Skeletal muscle satellite cell (primary cell): ENCODE measurements around the gene CILP2.

Experiments used
- H3K27me3 ChIP-seq: 2 replicates; pipeline ENCODE4 v1.7.0; 2013; ENCODE audit warnings: low read length; ENCODE audit not compliant: control insufficient read depth, insufficient read depth
- H3K36me3 ChIP-seq: 2 replicates; pipeline ENCODE4 v1.7.0; 2013; ENCODE audit warnings: mild to moderate bottlenecking, control low read depth, low read length; ENCODE audit not compliant: insufficient read depth
- H3K4me1 ChIP-seq: 2 replicates; pipeline ENCODE4 v1.7.0; 2013; ENCODE audit warnings: low read length; ENCODE audit not compliant: control insufficient read depth, insufficient read depth
- H3K4me2 ChIP-seq: 2 replicates; pipeline ENCODE4 v1.7.0; 2013; ENCODE audit warnings: mild to moderate bottlenecking, low read length
- H3K4me3 ChIP-seq: 2 replicates; pipeline ENCODE4 v1.7.0; 2013; ENCODE audit warnings: low read length
- H3K9ac ChIP-seq: 2 replicates; pipeline ENCODE4 v1.7.0; 2013; ENCODE audit warnings: mild to moderate bottlenecking, low read depth, low read length, moderate library complexity
- H3K9me3 ChIP-seq: replicated peaks from 2 replicates; pipeline ENCODE4 v1.7.0; 2013; ENCODE audit warnings: mild to moderate bottlenecking, control low read depth, low read length

CILP2 gene

GRCh38 chr19:19510432-19510831 lies 27.6 kb upstream of the CILP2 start:
- H3K4me2 ChIP-seq: no peak overlapping the region
- no peak overlapping the region for H3K4me3 ChIP-seq
- no peak overlapping the region for H3K9ac ChIP-seq
- H3K4me1 ChIP-seq: peaks cover 3% of the 10 kb centered on the region
- H3K27me3 ChIP-seq: no peaks in the 10 kb centered on the region
- H3K9me3 ChIP-seq: no peaks in the 10 kb centered on the region
- peaks cover 28% of the 10 kb centered on the region for H3K36me3 ChIP-seq

DNA sequence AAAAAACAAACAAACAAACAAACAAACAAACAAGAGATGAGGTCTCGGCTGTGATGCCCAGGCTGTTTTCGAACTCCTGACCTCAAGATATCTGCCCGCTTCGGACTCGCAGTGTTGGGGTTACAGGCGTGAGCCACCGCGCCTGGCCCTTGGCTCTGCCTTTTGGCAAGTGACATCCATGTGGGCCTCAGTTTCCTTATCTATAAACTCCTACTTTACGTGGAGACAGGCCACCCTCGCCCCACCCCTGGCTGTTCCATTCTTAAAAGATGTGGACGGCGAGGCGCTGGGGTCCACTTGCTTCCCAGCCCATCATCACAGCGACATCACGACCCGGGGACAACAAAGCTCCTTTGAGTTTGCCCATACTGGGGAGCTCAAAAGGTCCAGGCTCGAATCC lies 24.4 kb upstream of the CILP2 start:
- H3K4me3 ChIP-seq: no peak overlapping the region
- H3K9me3 ChIP-seq: no peaks in the 10 kb centered on the region
- peaks cover 17% of the 10 kb centered on the region for H3K4me1 ChIP-seq
- H3K9ac ChIP-seq: no peak overlapping the region
- H3K4me2 ChIP-seq: no peak overlapping the region
- peaks cover under 1% of the 10 kb centered on the region for H3K36me3 ChIP-seq
- no peaks in the 10 kb centered on the region for H3K27me3 ChIP-seq

DNA sequence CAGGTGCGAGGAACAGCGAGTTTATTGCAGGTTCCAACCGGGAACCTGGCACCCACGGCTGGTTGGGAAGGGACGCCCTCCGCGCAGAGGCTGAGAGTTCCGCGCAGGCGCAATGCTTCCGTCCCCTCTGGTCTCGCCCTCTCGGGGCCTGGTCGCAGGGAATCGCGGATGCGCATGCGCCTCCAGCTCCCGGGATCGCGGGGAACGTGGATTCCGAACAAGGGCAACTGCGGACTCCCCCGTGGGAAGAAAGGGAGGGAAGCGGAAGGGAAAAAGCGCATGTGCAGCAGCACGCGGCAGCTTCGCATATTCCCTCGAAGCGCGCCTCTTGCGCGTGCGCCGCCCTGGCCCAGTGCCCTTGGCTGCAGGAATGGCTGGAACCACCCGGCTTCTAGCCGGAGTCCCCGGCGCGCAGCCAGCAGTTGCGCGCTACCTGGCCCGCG lies 23.8 kb upstream of the CILP2 start:
- H3K4me2 ChIP-seq: no peak overlapping the region
- H3K4me3 ChIP-seq: no peak overlapping the region
- no peaks in the 10 kb centered on the region for H3K27me3 ChIP-seq
- peaks cover 17% of the 10 kb centered on the region for H3K4me1 ChIP-seq
- no peaks in the 10 kb centered on the region for H3K9me3 ChIP-seq
- H3K36me3 ChIP-seq: peaks cover under 1% of the 10 kb centered on the region
- no peak overlapping the region for H3K9ac ChIP-seq

DNA sequence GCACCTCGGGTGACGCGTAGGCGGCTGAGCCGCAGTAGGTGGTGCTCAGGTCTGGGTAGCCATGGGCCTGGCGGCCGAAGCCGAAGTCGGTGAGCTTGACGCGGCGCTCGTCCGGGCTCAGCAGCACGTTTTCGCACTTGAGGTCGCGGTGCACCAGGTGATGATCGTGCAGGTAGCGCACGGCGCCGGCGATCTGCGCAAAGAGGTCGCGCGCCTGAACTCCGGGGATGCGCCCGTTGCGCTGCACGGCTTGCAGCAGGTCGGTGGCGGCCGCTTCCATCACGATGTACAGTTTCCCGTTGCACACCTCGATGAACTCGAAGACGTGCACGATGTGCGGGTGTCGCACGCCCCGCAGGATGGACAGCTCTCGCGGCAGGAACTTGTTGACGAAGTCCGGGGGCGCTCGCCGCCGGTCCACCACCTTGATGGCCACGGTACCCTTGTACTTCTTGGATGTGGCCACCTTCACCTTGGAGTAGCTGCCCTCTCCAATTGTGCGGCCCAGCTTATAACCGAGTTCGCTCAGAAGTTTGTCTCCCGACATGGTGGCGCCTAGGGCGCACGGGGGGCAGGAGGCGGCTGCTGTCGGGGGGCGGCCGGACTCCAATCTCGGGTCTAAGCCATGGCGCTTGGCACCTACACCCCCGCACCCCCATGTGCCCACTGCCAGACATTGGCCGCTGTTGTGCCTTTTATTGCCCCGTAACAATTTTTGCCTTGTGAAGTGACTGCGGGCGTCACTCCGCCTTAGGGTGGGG lies 23.0 kb upstream of the CILP2 start, which contains the start of gene TSSK6:
Gene TSSK6, minus strand, starts transcription at position 668 of the 761 bp plus-strand sequence. Its CDS starts 121 bp downstream, at position 547.
- peaks cover 7% of the 10 kb centered on the region for H3K36me3 ChIP-seq
- no peaks in the 10 kb centered on the region for H3K9me3 ChIP-seq
- no peaks in the 10 kb centered on the region for H3K27me3 ChIP-seq
- H3K4me3 ChIP-seq: peak within 1 kb of the TSS; percentile 97
- peak within 1 kb of the TSS; percentile 84 for H3K9ac ChIP-seq
- peaks cover 17% of the 10 kb centered on the region for H3K4me1 ChIP-seq
- H3K4me2 ChIP-seq: peak within 1 kb of the TSS; percentile 88

DNA sequence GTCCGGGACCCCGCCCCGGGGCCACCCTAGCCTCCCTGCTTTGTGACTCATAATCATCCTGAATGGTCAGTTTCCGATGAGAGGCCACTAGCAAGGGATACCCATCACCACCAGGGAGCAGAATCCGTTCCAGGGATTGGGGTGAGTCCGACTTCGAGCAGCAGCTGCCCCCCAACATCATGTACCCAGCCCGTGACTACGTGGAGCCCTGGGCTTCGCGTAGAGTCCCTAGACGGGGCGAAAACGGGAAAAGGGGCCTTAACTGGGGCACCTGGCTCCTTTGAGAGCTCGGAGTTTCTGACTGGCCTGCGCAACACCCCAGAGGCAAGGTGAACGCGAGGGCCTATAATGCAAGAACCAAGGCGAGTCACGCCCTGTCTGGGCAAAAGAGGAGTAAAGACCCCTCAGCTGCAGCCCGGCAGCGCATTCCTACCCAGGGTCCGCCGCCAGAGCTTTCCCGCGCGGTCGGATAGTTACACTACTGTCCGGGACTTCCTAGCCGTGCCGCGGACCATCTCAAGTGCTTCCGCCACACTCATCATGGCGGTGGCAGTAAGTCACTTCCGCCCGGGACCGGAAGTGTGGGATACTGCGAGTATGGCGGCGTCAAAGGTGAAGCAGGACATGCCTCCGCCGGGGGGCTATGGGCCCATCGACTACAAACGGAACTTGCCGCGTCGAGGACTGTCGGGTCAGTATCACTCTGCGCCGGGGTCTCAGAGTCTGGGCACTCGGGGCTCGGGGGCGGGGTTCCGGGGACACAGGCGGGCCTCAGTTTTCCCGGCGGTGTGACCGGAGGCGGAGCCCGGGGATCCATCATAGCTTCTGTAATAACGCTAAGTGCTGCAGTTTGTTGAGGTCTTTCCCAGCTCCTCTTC lies 22.2 kb upstream of the CILP2 start, which contains the start of gene NDUFA13:
Gene NDUFA13, plus strand, starts transcription at position 584 of the 878 bp plus-strand sequence. Its CDS starts 14 bp downstream, at position 598.
- H3K27me3 ChIP-seq: no peaks in the 10 kb centered on the region
- peak within 1 kb of the TSS; percentile 97 for H3K4me3 ChIP-seq
- peak within 1 kb of the TSS; percentile 84 for H3K9ac ChIP-seq
- peak within 1 kb of the TSS; percentile 88 for H3K4me2 ChIP-seq
- peaks cover 17% of the 10 kb centered on the region for H3K4me1 ChIP-seq
- peaks cover 12% of the 10 kb centered on the region for H3K36me3 ChIP-seq
- no peaks in the 10 kb centered on the region for H3K9me3 ChIP-seq

DNA sequence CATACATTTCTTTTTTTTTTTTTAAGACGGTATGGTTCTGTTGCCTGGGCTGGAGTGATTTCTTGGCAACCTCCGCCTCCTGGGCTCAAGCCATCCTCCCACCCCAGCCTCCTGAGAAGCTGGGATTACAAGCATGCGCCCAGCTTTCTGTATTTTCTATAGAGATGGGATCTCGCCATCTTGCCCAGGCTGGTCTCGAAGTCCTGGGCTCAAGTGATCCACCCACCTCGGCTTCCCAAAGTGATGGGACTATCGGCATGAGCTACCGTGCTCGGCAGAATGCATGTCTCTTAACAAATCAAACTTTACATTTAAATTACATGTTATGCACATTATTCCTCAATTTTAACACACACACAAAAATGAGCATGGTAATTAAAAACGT lies 20.8 kb upstream of the CILP2 start:
- H3K9me3 ChIP-seq: no peaks in the 10 kb centered on the region
- H3K36me3 ChIP-seq: peaks cover 12% of the 10 kb centered on the region
- peak overlapping the region; percentile 97 for H3K4me3 ChIP-seq
- peaks cover 17% of the 10 kb centered on the region for H3K4me1 ChIP-seq
- H3K4me2 ChIP-seq: peak overlapping the region; percentile 88
- no peaks in the 10 kb centered on the region for H3K27me3 ChIP-seq
- peak overlapping the region; percentile 84 for H3K9ac ChIP-seq

- H3K9me3 ChIP-seq: no peaks in the 10 kb centered on the region
- H3K27me3 ChIP-seq: no peaks in the 10 kb centered on the region
- no peak overlapping the region for H3K4me3 ChIP-seq
- H3K36me3 ChIP-seq: peaks cover 16% of the 10 kb centered on the region
- no peak overlapping the region for H3K9ac ChIP-seq
- no peak overlapping the region for H3K4me2 ChIP-seq
- H3K4me1 ChIP-seq: peaks cover 11% of the 10 kb centered on the region
Observed at GRCh38 chr19:19520989-19521388, 17.1 kb upstream of the CILP2 start.

DNA sequence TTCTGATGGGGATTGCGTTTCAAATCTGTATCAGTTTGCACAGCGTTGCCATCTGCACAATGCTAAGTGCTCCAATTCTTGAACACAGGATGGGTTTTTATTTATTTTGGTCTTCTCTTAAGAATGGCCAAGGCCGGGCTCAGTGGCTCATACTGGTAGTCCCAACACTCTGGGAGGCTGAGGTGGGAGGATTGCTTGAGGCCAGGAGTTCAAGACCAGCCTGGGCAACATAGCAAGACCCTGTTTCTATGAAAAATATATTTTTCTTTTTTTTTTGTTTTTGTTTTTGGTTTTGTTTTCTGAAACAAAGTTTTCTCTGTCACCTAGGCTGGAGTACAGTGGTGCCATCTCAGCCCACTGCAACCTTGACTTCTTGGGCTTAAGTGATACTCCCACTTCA lies 14.9 kb upstream of the CILP2 start:
- no peak overlapping the region for H3K9ac ChIP-seq
- H3K9me3 ChIP-seq: no peaks in the 10 kb centered on the region
- H3K4me2 ChIP-seq: no peak overlapping the region
- H3K4me3 ChIP-seq: no peak overlapping the region
- peaks cover 36% of the 10 kb centered on the region for H3K36me3 ChIP-seq
- H3K4me1 ChIP-seq: no peaks in the 10 kb centered on the region
- no peaks in the 10 kb centered on the region for H3K27me3 ChIP-seq

DNA sequence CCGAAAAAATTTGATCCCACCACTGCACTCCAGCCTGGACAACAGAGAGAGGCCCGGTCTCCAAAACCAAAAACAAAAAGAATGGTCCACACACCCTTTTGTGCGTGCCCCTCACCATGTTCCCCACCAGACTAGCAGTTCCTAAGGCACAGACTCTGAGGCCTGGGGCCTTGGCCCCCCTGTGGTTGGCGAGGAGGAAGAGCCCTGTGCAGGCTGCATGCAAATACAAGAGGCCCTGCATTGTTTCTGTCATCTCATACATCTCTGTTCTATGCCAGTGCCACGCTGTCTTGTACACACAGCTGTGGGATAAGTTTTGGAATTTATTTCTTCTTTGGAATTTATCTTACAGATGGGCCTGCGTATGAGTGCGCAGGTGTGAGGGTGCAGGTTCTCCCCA lies 14.0 kb upstream of the CILP2 start:
- Histone ChIP-seq H3K9ac (no peak overlapping the region), H3K9me3 (no peaks in the 10 kb centered on the region), H3K4me2 (no peak overlapping the region), H3K36me3 (peaks cover 42% of the 10 kb centered on the region), H3K4me3 (no peak overlapping the region), H3K4me1 (no peaks in the 10 kb centered on the region), H3K27me3 (no peaks in the 10 kb centered on the region)

DNA sequence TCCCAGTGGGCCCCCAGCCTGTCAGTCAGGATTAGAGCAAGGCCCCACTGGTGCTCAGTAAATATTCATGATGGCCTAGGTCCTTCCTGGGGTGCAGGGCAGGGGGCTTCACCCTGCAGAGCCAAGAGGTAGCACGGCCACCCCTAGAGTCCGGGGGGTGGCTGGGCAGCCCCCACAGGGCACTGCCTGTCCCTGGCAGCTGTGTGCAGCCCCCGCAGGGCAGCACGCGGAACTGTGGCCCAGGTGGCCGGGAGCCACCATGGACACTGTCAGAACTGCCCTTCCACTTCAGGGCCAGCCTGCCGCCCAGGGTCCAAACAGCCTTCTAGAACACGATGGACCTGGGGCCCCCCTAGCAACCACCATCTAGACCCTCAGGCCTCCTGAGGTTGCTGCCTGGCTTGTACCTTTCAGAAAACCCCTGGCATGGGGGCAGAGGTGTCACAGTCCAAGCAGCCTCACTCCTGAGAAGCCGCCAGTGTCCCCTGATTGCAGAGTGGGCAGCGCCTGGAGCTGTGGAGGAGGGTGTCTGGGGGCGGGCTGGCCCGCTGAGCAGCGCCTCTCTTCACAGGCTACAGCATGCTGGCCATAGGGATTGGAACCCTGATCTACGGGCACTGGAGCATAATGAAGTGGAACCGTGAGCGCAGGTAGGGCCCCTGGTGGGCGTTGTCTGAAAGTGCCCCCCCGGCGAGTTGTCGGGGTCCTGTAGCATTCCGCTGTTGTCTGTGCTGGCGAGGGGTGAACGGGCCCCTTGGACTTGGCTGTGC lies 12.3 kb upstream of the CILP2 start:
- Histone ChIP-seq H3K4me2 (no peak overlapping the region), H3K36me3 (peaks cover 30% of the 10 kb centered on the region), H3K4me3 (no peak overlapping the region), H3K27me3 (no peaks in the 10 kb centered on the region), H3K9me3 (no peaks in the 10 kb centered on the region), H3K9ac (no peak overlapping the region), H3K4me1 (peaks cover 9% of the 10 kb centered on the region)
